Lower leg skin (tissue), 3 donors: ENCODE data around the gene DLG2.

ENCODE experiments used
- CTCF ChIP-seq, 3 donors: fragments of 450-650 bp; IDR thresholded peaks; one replicate each; pipeline ENCODE4 v1.5.1; 2016; ENCODE audit warnings: antibody characterized with exemption in 3 of 3, mild to moderate bottlenecking in 3 of 3, moderate library complexity in 2 of 3
- POLR2A ChIP-seq, 2 donors: fragments of 450-650 bp; IDR thresholded peaks; one replicate each; pipeline ENCODE4 v1.6.1; 2016 to 2017; ENCODE audit warnings: antibody characterized with exemption in 2 of 2, mild to moderate bottlenecking in 1 of 2, moderate library complexity in 1 of 2

GRCh38 chr11:83881428-83881827 is 1745.7 kb downstream of the DLG2 start:
- TF ChIP-seq CTCF (IDR thresholded peaks at IDR 0.05) (no peak), POLR2A (IDR thresholded peaks at IDR 0.05) (no peak)
